Medulla oblongata (tissue), 1 donor: ENCODE measurements around the gene SLC35B4.
"Not testable (repeated sequence)": the region's sequence is repeated elsewhere in the genome, so short reads cannot be mapped to it uniquely, and the experiment has no call there.

Source experiments
- DNase-seq: peaks from one replicate; pipeline ENCODE4 v3.0.0-alpha.2; 2015; ENCODE audit errors: extremely low spot score

Gene SLC35B4

GRCh38 chr7:134331393-134331792 lies 14.7 kb upstream of the SLC35B4 start:
- DNase-seq, result no peak

- DNase-seq, result no peak
These were observed 14.2 kb upstream of the SLC35B4 start for GRCh38 chr7:134330974-134331373.

- no peak for DNase-seq
These were observed 13.1 kb upstream of the SLC35B4 start for GRCh38 chr7:134329614-134330346.

- DNase-seq, result no peak
These were observed 12.2 kb upstream of the SLC35B4 start for GRCh38 chr7:134328900-134329299.

GRCh38 chr7:134327896-134328295 lies 11.2 kb upstream of the SLC35B4 start:
- peak; percentile 70 for DNase-seq

GRCh38 chr7:134324107-134324506 lies 7.4 kb upstream of the SLC35B4 start:
- no peak for DNase-seq

- no peak for DNase-seq
These were observed 3.5 kb upstream of the SLC35B4 start for GRCh38 chr7:134320201-134320600.

- DNase-seq, result no peak
These were observed 1.7 kb upstream of the SLC35B4 start for GRCh38 chr7:134318443-134318842.

- DNase-seq, result no peak
These were observed 704 bp upstream of the SLC35B4 start for GRCh38 chr7:134317434-134317833.

GRCh38 chr7:134315679-134316538 lies 821 bp downstream of the SLC35B4 start:
- DNase-seq, result peak; percentile 50

- DNase-seq, result no peak
These were observed 3.2 kb downstream of the SLC35B4 start for GRCh38 chr7:134313543-134313942.

- DNase-seq, result no peak
These were observed 4.0 kb downstream of the SLC35B4 start for GRCh38 chr7:134312717-134313116.

- no peak for DNase-seq
These were observed 4.9 kb downstream of the SLC35B4 start for GRCh38 chr7:134311807-134312206.

GRCh38 chr7:134308548-134308947 lies 8.2 kb downstream of the SLC35B4 start:
- DNase-seq, result no peak

- DNase-seq, result no peak
These were observed 9.4 kb downstream of the SLC35B4 start for GRCh38 chr7:134307320-134307719.

GRCh38 chr7:134302120-134302519 lies 14.6 kb downstream of the SLC35B4 start:
- DNase-seq, result no peak

- DNase-seq, result no peak
These were observed 15.1 kb downstream of the SLC35B4 start for GRCh38 chr7:134301592-134301991.

GRCh38 chr7:134300988-134301387 lies 15.7 kb downstream of the SLC35B4 start:
- peak; percentile 52 for DNase-seq

GRCh38 chr7:134298902-134299683 lies 17.6 kb downstream of the SLC35B4 start:
- DNase-seq, result peak; percentile 92

- no peak for DNase-seq
These were observed 19.2 kb downstream of the SLC35B4 start for GRCh38 chr7:134297489-134297888.

GRCh38 chr7:134295982-134296381 lies 20.7 kb downstream of the SLC35B4 start:
- not testable (repeated sequence) for DNase-seq
